Gastroesophageal sphincter (tissue), 3 donors: Measurements from ENCODE around the gene GRK1.

Source experiments
- CTCF ChIP-seq, 4 experiments: fragments of 200-600 bp in 2 of 4; fragments of 450-650 bp in 2 of 4; sonication (generic) in 1 of 4; IDR thresholded peaks; one replicate each; pipeline ENCODE4 v1.5.1; 2017 to 2019; ENCODE audit warnings: antibody characterized with exemption in 4 of 4, mild to moderate bottlenecking in 2 of 4, moderate library complexity in 2 of 4
- POLR2A ChIP-seq, 2 donors: fragments of 450-650 bp; IDR thresholded peaks; one replicate each; pipeline ENCODE4 v1.6.1; 2017; ENCODE audit warnings: antibody characterized with exemption in 2 of 2, mild to moderate bottlenecking in 2 of 2, moderate library complexity in 1 of 2

- TF ChIP-seq CTCF (IDR thresholded peaks at IDR 0.05) (no peak), POLR2A (IDR thresholded peaks at IDR 0.05) (no peak)
These were observed 95.1 kb downstream of the GRK1 start for GRCh38 chr13:113762075-113762474.
